HCT116 (cell line): ENCODE measurements around the gene ADARB2. TPM values are rescaled to one million over a fixed set of nuclear protein-coding genes. Genes with fewer than 3 reads are reported as not detected.

Experiments used
- ATAC-seq: fragments of 200-7000 bp; cut with Tn5 transposase; 2 replicates; pipeline ENCODE4 v1.9.1; 2020; ENCODE audit warnings: mild to moderate bottlenecking, moderate library complexity
- BruUV-seq: library from RNA; stranded (reverse); fragments of 400-500 nt; replicated peaks from 2 replicates; lab custom pipeline; 2021; lab: Mats Ljungman, UMichigan
- CTCF ChIA-PET: fragments of 300-600 bp; sonication (Branson Sonifier 250); formaldehyde crosslinking; loops from one replicate; lab custom pipeline; 2021; ENCODE audit warnings: antibody characterized with exemption; lab: Charles Lee
- POLR2A ChIA-PET: fragments of 300-600, 350-600 bp; sonication (Branson Sonifier 250); formaldehyde crosslinking; loops from one replicate; lab custom pipeline; 2021; ENCODE audit warnings: antibody characterized with exemption; lab: Charles Lee
- RAD21 ChIA-PET, 2 experiments: fragments of 300-600 bp; sonication (Branson Sonifier 250); formaldehyde crosslinking; loops; one replicate each; lab custom pipeline; 2023; ENCODE audit warnings: low total read pairs in 2 of 2; ENCODE audit not compliant: uncharacterized antibody in 2 of 2, unreplicated experiment in 2 of 2, low non-redundant PET in 1 of 2; lab: Charles Lee
- DNase-seq: peaks from one replicate; pipeline ENCODE4 v3.0.0-alpha.2; 2010; ENCODE audit warnings: low read depth, low spot score
- H2AFZ ChIP-seq: fragments of 200-600 bp; shearing (Covaris generic), sonication (generic); 2 replicates; pipeline ENCODE4 v1.6.1; 2017; ENCODE audit warnings: low read depth, mixed run types, mixed read lengths, antibody characterized with exemption, low read length; ENCODE audit not compliant: poor library complexity, severe bottlenecking
- H3K27ac ChIP-seq: 2 replicates; pipeline ENCODE4 v1.5.1; 2012; ENCODE audit warnings: low read depth, low read length
- H3K27me3 ChIP-seq: fragments of 200-600 bp; sonication (generic); 2 replicates; pipeline ENCODE4 v1.6.1; 2016; ENCODE audit warnings: mixed run types, low read length, mixed read lengths; ENCODE audit not compliant: insufficient read depth
- H3K36me3 ChIP-seq, 2 experiments: fragments of 200-500 bp in 1 of 2; fragments of 200-600 bp in 1 of 2; sonication (Bioruptor generic) in 1 of 2; sonication (generic) in 1 of 2; 2 replicates each; pipeline versions ENCODE4 v1.5.1 to v1.6.1; 2014 to 2016; ENCODE audit warnings: low read length in 2 of 2, inconsistent platforms in 1 of 2, mixed read lengths in 1 of 2, mixed run types in 1 of 2; ENCODE audit not compliant: insufficient read depth in 2 of 2, control insufficient read depth in 1 of 2
- H3K4me1 ChIP-seq, 2 experiments: fragments of 200-600 bp in 1 of 2; sonication (generic) in 1 of 2; 2 replicates each; pipeline versions ENCODE4 v1.5.1 to v1.6.1; 2012 to 2017; ENCODE audit warnings: low read length in 2 of 2, inconsistent platforms in 1 of 2, mild to moderate bottlenecking in 1 of 2, mixed read lengths in 1 of 2, mixed run types in 1 of 2, moderate library complexity in 1 of 2; ENCODE audit not compliant: insufficient read depth in 2 of 2, control insufficient read depth in 1 of 2
- H3K4me2 ChIP-seq: fragments of 200-600 bp; sonication (generic); 2 replicates; pipeline ENCODE4 v1.6.1; 2017; ENCODE audit warnings: mixed run types, low read length, mixed read lengths
- H3K4me3 ChIP-seq, 2 experiments: fragments of 200-600 bp in 1 of 2; sonication (generic) in 1 of 2; replicated peaks in 1 of 2; 2 replicates each; pipeline ENCODE4 v1.5.1; 2011 to 2016; ENCODE audit warnings: low read length in 2 of 2, control low read depth in 1 of 2, low read depth in 1 of 2, mild to moderate bottlenecking in 1 of 2, mixed read lengths in 1 of 2, mixed run types in 1 of 2
- H3K79me2 ChIP-seq: fragments of 200-600 bp; sonication (generic); 2 replicates; pipeline ENCODE4 v1.6.1; 2017; ENCODE audit warnings: mild to moderate bottlenecking, mixed run types, low read length, moderate library complexity, mixed read lengths; ENCODE audit not compliant: insufficient read depth
- H3K9ac ChIP-seq: fragments of 200-600 bp; sonication (generic); 2 replicates; pipeline ENCODE4 v1.6.1; 2016; ENCODE audit warnings: low read length, mixed read lengths
- H3K9me2 ChIP-seq: fragments of 200-600 bp; sonication (generic), shearing (Covaris generic); 2 replicates; pipeline ENCODE4 v1.6.1; 2017; ENCODE audit warnings: mixed run types, mild to moderate bottlenecking, moderate library complexity; ENCODE audit not compliant: insufficient read depth
- H3K9me3 ChIP-seq, 2 experiments: fragments of 200-500 bp in 1 of 2; fragments of 200-600 bp in 1 of 2; sonication (Bioruptor generic) in 1 of 2; sonication (generic) in 1 of 2; 2 replicates each; pipeline ENCODE4 v1.6.1; 2014 to 2017; ENCODE audit warnings: low read length in 2 of 2, mixed read lengths in 2 of 2, inconsistent platforms in 1 of 2, low read depth in 1 of 2, mild to moderate bottlenecking in 1 of 2, mixed run types in 1 of 2, moderate library complexity in 1 of 2; ENCODE audit not compliant: control insufficient read depth in 1 of 2, insufficient read depth in 1 of 2
- H4K20me1 ChIP-seq: fragments of 200-600 bp; sonication (generic), shearing (Covaris generic); 2 replicates; pipeline ENCODE4 v1.6.1; 2017; ENCODE audit warnings: mixed run types, mild to moderate bottlenecking, moderate library complexity; ENCODE audit not compliant: insufficient read depth
- ATF3 ChIP-seq: IDR thresholded peaks from 2 replicates; pipeline ENCODE4 v1.6.1; 2012
- EGR1 ChIP-seq: IDR thresholded peaks from 2 replicates; pipeline ENCODE4 v1.6.1; 2012; ENCODE audit warnings: low read depth
- EZH2phosphoT487 ChIP-seq: fragments of 200-600 bp; IDR thresholded peaks from 2 replicates; pipeline ENCODE4 v1.6.1; 2018; ENCODE audit warnings: antibody characterized with exemption, borderline replicate concordance
- MAX ChIP-seq: IDR thresholded peaks from 2 replicates; pipeline ENCODE4 v1.6.1; 2012
- RAD21 ChIP-seq: IDR thresholded peaks from 2 replicates; pipeline ENCODE4 v1.6.1; 2012; ENCODE audit warnings: low read depth, mild to moderate bottlenecking
- SRF ChIP-seq: IDR thresholded peaks from 2 replicates; pipeline ENCODE4 v1.6.1; 2012; ENCODE audit warnings: low read depth
- TCF7L2 ChIP-seq: IDR thresholded peaks from 2 replicates; pipeline ENCODE4 v1.7.0; 2011; ENCODE audit warnings: borderline replicate concordance, inconsistent platforms; ENCODE audit not compliant: insufficient read depth, insufficient read length; ENCODE audit errors: extremely low read depth
- ZBTB33 ChIP-seq: IDR thresholded peaks from 2 replicates; pipeline ENCODE4 v1.6.1; 2011; ENCODE audit warnings: mild to moderate bottlenecking, low read length, moderate library complexity; ENCODE audit not compliant: insufficient replicate concordance; ENCODE audit errors: extremely low read depth
- intact Hi-C: fragments of 100-400 bp; cut with micrococcal nuclease; formaldehyde crosslinking; loops from 2 replicates; pipeline ENCODE4 v1.10.0; 2022
- total RNA-seq: library from RNA; stranded (reverse); gene quantifications from one replicate; pipeline ENCODE4 v1.2.1, GENCODE V29; 2021; ENCODE audit not compliant: unreplicated experiment
- TF ChIP-seq, protein P1 (sequence below), 3 experiments: fragments of 200-600 bp in 1 of 3; sonication (generic) in 1 of 3; IDR thresholded peaks in 2 of 3; conservative IDR thresholded peaks in 1 of 3; 2 replicates each; pipeline ENCODE4 v1.5.1; 2012 to 2017; ENCODE audit warnings: low read depth in 2 of 3, low read length in 2 of 3, antibody characterized with exemption in 1 of 3, borderline replicate concordance in 1 of 3, control low read depth in 1 of 3, mild to moderate bottlenecking in 1 of 3, mixed read lengths in 1 of 3, mixed run types in 1 of 3, moderate library complexity in 1 of 3; ENCODE audit not compliant: insufficient read depth in 1 of 3

Gene ADARB2
- total RNA-seq, 1 experiment from 2014 or later: not detected

- Histone ChIP-seq H3K4me3 (no peak overlapping the region), H3K4me2 (no peak overlapping the region), H4K20me1 (no peaks in the 10 kb centered on the region), H3K9me2 (no peaks in the 10 kb centered on the region), H3K36me3 (no peaks in the 10 kb centered on the region), H3K79me2 (no peaks in the 10 kb centered on the region), H3K4me1 (no peaks in the 10 kb centered on the region), H3K9ac (no peak overlapping the region), H3K27ac (no peak overlapping the region), H3K27me3 (no peaks in the 10 kb centered on the region), H2AFZ (no peak overlapping the region), H3K9me3 (no peaks in the 10 kb centered on the region)
- no peak for TF ChIP-seq EZH2phosphoT487
- TF ChIP-seq MAX: no peak
- no peak for TF ChIP-seq RAD21
- no peak for TF ChIP-seq TCF7L2
- TF ChIP-seq, protein P1, sequence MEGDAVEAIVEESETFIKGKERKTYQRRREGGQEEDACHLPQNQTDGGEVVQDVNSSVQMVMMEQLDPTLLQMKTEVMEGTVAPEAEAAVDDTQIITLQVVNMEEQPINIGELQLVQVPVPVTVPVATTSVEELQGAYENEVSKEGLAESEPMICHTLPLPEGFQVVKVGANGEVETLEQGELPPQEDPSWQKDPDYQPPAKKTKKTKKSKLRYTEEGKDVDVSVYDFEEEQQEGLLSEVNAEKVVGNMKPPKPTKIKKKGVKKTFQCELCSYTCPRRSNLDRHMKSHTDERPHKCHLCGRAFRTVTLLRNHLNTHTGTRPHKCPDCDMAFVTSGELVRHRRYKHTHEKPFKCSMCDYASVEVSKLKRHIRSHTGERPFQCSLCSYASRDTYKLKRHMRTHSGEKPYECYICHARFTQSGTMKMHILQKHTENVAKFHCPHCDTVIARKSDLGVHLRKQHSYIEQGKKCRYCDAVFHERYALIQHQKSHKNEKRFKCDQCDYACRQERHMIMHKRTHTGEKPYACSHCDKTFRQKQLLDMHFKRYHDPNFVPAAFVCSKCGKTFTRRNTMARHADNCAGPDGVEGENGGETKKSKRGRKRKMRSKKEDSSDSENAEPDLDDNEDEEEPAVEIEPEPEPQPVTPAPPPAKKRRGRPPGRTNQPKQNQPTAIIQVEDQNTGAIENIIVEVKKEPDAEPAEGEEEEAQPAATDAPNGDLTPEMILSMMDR (IDR thresholded peaks at IDR 0.05 in 2 of 3, conservative IDR thresholded peaks at IDR 0.05 in 1 of 3; ENCODE audit: borderline replicate concordance in 1 of 3, insufficient read depth in 1 of 3, low read depth in 2 of 3, low read length in 2 of 3): no peak
- TF ChIP-seq EGR1: no peak
- TF ChIP-seq SRF: no peak
- no peak for TF ChIP-seq ZBTB33
- TF ChIP-seq ATF3: no peak
- CTCF ChIA-PET: no interaction called here
- intact Hi-C loops: no loop called here
- no TSS peak for BruUV-seq
- RAD21 ChIA-PET: no interaction called here
- POLR2A ChIA-PET: no interaction called here
- DNase-seq (no peak), ATAC-seq (no peak)
These were observed 86.6 kb downstream of the ADARB2 start for GRCh38 chr10:1650542-1651269.
